ENCODE results near the gene RBM19.
"Not testable (repeated sequence)": the region's sequence is repeated elsewhere in the genome, so short reads cannot be mapped to it uniquely, and the experiment has no call there.

Gene RBM19

GRCh38 chr12:114000861-114001260 is 34.7 kb upstream of the RBM19 start:
- Histone ChIP-seq H3K9me2 (replicated peaks; ENCODE audit: insufficient read depth, low read length) (no peaks in the 10 kb centered on the region), H3K9ac (ENCODE audit: low read length) (no peak overlapping the region), H2AFZ (ENCODE audit: low read length) (no peak overlapping the region), H3K4me3 (ENCODE audit: low read length) (no peak overlapping the region), H3K27ac (ENCODE audit: low read length) (no peak overlapping the region), H3K27me3 (replicated peaks; ENCODE audit: insufficient read depth, low read length) (no peaks in the 10 kb centered on the region), H3K4me2 (ENCODE audit: low read depth, low read length) (no peak overlapping the region), H3K9me3 (replicated peaks; ENCODE audit: insufficient read depth, low read length) (no peaks in the 10 kb centered on the region), H3K79me2 (ENCODE audit: low read length) (no peaks in the 10 kb centered on the region), H4K20me1 (ENCODE audit: insufficient read depth, low read length) (no peaks in the 10 kb centered on the region), H3K4me1 (ENCODE audit: low read length) (no peaks in the 10 kb centered on the region), H3F3A (ENCODE audit: insufficient read depth, low read length) (no peaks in the 10 kb centered on the region), H3K36me3 (replicated peaks; ENCODE audit: insufficient read depth, low read length) (no peaks in the 10 kb centered on the region)
- no peak for DNase-seq
- TF ChIP-seq EZH2phosphoT487 (IDR thresholded peaks at IDR 0.05; ENCODE audit: low read length) (no peak), CTCF (IDR thresholded peaks at IDR 0.05; ENCODE audit: low read length) (no peak), EZH2 (optimal IDR thresholded peaks at IDR 0.05; ENCODE audit: low read depth, low read length) (no peak)

GRCh38 chr12:114000261-114000660 is 34.1 kb upstream of the RBM19 start:
- H3K4me2 ChIP-seq (ENCODE audit: low read depth, low read length); H3K79me2 ChIP-seq (ENCODE audit: low read length); H3F3A ChIP-seq (ENCODE audit: insufficient read depth, low read length); H4K20me1 ChIP-seq (ENCODE audit: insufficient read depth, low read length); H3K9me2 ChIP-seq (replicated peaks; ENCODE audit: insufficient read depth, low read length); H3K9ac ChIP-seq (ENCODE audit: low read length); H3K4me1 ChIP-seq (ENCODE audit: low read length); H3K27me3 ChIP-seq (replicated peaks; ENCODE audit: insufficient read depth, low read length); DNase-seq; H3K9me3 ChIP-seq (replicated peaks; ENCODE audit: insufficient read depth, low read length); H3K36me3 ChIP-seq (replicated peaks; ENCODE audit: insufficient read depth, low read length); H3K4me3 ChIP-seq (ENCODE audit: low read length); H2AFZ ChIP-seq (ENCODE audit: low read length); H3K27ac ChIP-seq (ENCODE audit: low read length): not testable (repeated sequence)

- no peaks in the 10 kb centered on the region for H3F3A ChIP-seq (ENCODE audit: insufficient read depth, low read length)
- DNase-seq = no peak
- TF ChIP-seq EZH2phosphoT487 (IDR thresholded peaks at IDR 0.05; ENCODE audit: low read length) (no peak), EZH2 (optimal IDR thresholded peaks at IDR 0.05; ENCODE audit: low read depth, low read length) (no peak)
- H4K20me1 ChIP-seq (ENCODE audit: insufficient read depth, low read length) = no peaks in the 10 kb centered on the region
- H3K9ac ChIP-seq (ENCODE audit: low read length) = no peak overlapping the region
- H3K36me3 ChIP-seq (replicated peaks; ENCODE audit: insufficient read depth, low read length) = no peaks in the 10 kb centered on the region
- H3K9me2 ChIP-seq (replicated peaks; ENCODE audit: insufficient read depth, low read length) = no peaks in the 10 kb centered on the region
- H2AFZ ChIP-seq (ENCODE audit: low read length) = no peak overlapping the region
- H3K27ac ChIP-seq (ENCODE audit: low read length) = no peak overlapping the region
- H3K9me3 ChIP-seq (replicated peaks; ENCODE audit: insufficient read depth, low read length) = no peaks in the 10 kb centered on the region
- no peaks in the 10 kb centered on the region for H3K27me3 ChIP-seq (replicated peaks; ENCODE audit: insufficient read depth, low read length)
- H3K79me2 ChIP-seq (ENCODE audit: low read length) = no peaks in the 10 kb centered on the region
- no peaks in the 10 kb centered on the region for H3K4me1 ChIP-seq (ENCODE audit: low read length)
- no peak overlapping the region for H3K4me2 ChIP-seq (ENCODE audit: low read depth, low read length)
- H3K4me3 ChIP-seq (ENCODE audit: low read length) = no peak overlapping the region
These were observed 31.2 kb upstream of the RBM19 start for GRCh38 chr12:113997365-113997764.

GRCh38 chr12:113996026-113996425 is 29.9 kb upstream of the RBM19 start:
- no peak for DNase-seq
- H3K27me3 ChIP-seq (replicated peaks; ENCODE audit: insufficient read depth, low read length) = no peaks in the 10 kb centered on the region
- H3K36me3 ChIP-seq (replicated peaks; ENCODE audit: insufficient read depth, low read length) = no peaks in the 10 kb centered on the region
- H3K9me3 ChIP-seq (replicated peaks; ENCODE audit: insufficient read depth, low read length) = no peaks in the 10 kb centered on the region
- H4K20me1 ChIP-seq (ENCODE audit: insufficient read depth, low read length) = no peaks in the 10 kb centered on the region
- H3K9ac ChIP-seq (ENCODE audit: low read length) = no peak overlapping the region
- no peaks in the 10 kb centered on the region for H3K4me1 ChIP-seq (ENCODE audit: low read length)
- H3K27ac ChIP-seq (ENCODE audit: low read length) = no peak overlapping the region
- no peak overlapping the region for H2AFZ ChIP-seq (ENCODE audit: low read length)
- H3K79me2 ChIP-seq (ENCODE audit: low read length) = no peaks in the 10 kb centered on the region
- H3K9me2 ChIP-seq (replicated peaks; ENCODE audit: insufficient read depth, low read length) = no peaks in the 10 kb centered on the region
- no peak for TF ChIP-seq EZH2 (optimal IDR thresholded peaks at IDR 0.05; ENCODE audit: low read depth, low read length)
- TF ChIP-seq EZH2phosphoT487 (IDR thresholded peaks at IDR 0.05; ENCODE audit: low read length) = no peak
- TF ChIP-seq CTCF (IDR thresholded peaks at IDR 0.05; ENCODE audit: low read length) = no peak
- no peaks in the 10 kb centered on the region for H3F3A ChIP-seq (ENCODE audit: insufficient read depth, low read length)
- H3K4me2 ChIP-seq (ENCODE audit: low read depth, low read length) = no peak overlapping the region
- H3K4me3 ChIP-seq (ENCODE audit: low read length) = no peak overlapping the region
